ENCODE results near the gene SNX9. TPM values are rescaled to one million over a fixed set of nuclear protein-coding genes. Genes with fewer than 3 reads are reported as not detected.
"Not testable (repeated sequence)": the region's sequence is repeated elsewhere in the genome, so short reads cannot be mapped to it uniquely, and the experiment has no call there.

SNX9 gene
- total RNA-seq, 2 donors from 2014 or later: 53.6 to 75.4 TPM

DNA sequence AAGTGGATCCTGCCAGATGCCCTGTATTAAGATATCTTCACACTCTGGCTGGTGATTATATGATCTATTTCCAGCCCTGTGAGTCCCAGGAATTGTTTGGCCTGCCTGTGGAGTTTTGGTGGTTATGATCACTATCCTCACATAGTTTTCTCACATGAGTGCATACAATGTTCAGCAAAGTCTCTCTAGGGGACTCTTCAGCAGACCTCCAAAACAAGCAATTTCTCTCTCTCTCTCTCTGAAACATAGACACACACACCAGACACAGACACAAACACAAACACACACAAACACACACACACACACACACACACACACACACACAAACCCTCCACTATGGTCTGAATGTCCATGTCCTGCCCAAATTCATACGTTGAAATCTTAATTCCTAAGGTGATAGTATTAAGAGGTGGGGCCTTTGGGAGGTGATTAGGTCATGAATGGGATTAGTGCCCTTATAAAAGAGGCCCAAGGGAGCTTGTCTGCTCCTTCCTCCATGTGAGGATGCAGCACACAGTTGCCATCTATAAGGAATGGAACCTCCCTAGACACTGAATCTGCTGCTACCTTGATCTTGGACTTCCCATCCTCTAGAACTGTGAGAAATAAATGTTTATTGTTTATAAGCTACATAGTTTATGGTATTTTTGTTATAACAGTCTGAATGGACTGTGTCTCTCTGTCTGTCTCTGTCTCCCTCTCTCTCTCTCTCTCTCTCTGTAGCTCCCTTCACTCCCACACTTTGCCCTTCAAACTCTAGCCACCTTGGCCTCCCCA lies 136.6 kb downstream of the SNX9 start:
- no peak for ATAC-seq
- intact Hi-C loops (cut with DNase I, micrococcal nuclease): no loop called here
- DNase-seq: no peak

DNA sequence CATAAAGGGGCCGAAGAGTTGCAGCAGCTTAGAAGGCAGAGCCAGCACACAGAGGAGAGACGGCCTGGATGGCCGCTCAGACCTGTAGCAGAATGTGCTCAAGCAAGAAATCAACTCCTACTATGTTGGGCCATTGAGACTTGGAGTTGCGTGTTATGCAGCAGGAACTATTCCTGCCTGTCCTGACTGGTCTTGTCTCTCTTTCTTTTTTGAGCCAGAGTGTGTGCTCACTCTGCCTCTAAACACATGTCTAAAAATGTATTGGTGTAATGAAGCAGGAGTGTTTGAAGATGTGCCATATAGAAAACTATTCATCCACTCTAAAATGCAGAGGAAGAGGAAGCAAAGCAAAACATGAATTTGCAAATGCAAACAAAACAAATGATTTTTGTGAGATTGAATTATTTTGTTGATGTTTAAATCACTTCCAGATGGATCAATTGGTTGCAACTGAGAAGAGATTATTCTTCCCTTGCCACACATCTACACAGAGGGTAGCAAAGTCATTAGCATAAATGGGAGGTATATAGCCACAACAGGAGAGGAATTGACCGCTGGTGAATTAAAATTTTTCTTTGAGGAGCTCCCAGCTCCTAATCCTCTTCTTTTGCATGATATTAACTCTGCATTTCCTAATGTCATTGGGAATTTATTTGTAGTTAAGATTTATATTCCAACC lies 138.2 kb downstream of the SNX9 start:
- ATAC-seq: no peak
- no peak for DNase-seq
- intact Hi-C loops (cut with DNase I, micrococcal nuclease): no loop called here

DNA sequence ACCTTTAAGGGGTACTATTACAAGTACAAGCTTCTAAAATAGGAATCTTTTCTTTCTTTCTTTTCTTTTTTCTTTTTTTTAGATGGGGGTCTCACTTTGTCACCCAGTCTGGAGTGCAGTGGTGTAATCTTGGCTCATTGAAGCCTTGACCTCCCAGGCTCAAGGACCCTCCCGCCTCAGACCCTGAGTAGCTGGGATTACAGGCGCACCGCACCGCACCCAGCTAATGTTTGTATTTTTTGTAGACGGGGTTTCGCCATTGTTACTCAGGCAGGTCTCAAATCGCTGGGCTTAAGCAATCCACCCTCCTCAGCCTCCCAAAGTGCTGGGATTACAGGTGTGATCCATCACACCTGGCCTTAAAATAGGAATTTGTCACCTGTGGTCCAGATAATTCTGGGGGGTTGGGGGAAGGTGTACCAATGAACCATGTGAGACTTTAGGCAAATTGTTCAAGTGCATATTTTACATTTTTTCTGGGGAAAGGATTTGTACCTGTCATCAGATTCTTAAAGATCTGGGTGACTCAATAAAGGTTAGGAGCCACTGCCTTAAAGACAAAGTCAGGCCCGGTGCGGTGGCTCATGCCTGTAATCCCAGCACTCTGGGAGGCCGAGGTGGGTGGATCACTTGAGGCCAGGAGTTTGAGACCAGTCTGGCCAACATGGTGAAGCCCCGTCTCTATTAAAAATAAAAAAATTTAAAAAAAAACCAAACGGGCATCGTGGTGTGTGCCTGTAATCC lies 139.0 kb downstream of the SNX9 start:
- intact Hi-C loops (cut with DNase I, micrococcal nuclease): no loop called here
- no peak for DNase-seq
- no peak for ATAC-seq

DNA sequence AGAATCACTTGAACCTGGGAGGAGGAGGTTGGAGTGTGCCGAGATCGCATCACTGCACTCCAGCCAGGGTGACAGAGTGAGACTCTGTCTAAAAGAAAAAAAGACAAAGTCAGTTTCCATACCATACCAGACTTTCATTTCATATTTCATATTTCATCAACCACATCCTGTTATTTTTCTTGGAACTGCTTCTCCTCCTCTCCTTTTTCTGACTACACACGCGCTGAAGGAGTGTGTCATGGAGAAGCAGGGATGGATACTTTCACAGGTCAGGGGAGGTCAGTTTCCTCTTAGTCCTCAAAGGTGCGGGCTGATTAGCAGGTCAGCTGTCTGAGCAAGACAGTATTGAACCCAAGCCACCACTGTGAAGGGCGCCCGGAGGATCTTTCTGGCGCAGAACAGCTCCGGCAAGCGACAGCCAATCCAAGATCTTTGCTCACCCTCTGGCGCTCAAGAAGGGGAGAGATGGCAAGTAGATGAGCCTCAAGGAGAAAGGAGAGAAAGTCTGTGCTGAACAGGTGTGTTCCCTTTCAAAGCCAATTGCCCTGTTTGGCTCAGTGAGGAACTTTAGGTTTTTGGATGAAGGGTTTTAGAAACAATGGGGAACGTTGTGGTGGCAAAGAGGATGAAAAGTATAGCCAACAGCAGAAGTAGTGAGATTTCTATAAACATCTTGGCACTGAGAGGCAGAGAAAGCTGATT lies 139.7 kb downstream of the SNX9 start:
- no peak for DNase-seq
- no peak for ATAC-seq
- intact Hi-C loops (cut with DNase I, micrococcal nuclease): no loop called here

DNA sequence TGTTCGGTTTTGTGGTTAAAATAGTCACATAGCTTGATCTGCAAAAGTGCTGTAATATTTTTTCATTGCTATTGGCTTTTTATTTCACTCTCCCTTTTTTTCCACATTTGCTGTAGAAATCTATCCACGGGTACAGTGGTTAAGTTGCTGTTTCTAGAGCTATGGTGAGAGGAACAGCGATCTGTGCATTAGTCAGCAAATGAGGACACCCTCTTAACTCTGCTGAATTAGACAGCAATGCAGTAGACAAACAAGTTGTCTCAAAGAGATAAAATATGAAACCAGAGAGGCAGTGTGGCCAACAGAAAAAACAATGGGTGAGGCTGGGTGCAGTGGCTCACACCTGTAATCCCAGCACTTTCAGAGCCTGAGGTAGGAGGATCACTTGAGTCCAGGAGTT lies 141.1 kb downstream of the SNX9 start:
- ATAC-seq (no peak), DNase-seq (no peak)
- intact Hi-C loops (cut with DNase I, micrococcal nuclease): no loop called here

DNA sequence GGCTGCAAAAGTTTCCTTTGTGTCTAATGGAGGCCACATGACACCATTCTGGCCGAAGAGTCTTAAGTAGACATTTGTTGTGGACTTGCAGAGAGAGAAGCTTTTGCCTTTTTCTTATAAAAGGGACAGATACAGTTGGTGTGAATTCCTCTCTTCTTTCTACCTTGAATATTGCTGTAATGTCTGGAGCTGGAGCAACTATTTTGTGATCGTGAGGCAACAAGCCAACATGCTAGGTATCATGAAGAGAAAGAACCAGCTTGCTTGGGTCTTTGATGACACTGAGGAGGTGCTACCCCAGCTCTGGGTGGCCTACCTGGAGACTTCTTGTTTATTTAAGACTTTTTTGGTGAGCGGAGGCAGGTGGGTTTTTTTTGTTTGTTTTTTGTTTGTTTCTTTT lies 142.3 kb downstream of the SNX9 start:
- DNase-seq (no peak), ATAC-seq (no peak)
- intact Hi-C loops (cut with DNase I, micrococcal nuclease): no loop called here

DNA sequence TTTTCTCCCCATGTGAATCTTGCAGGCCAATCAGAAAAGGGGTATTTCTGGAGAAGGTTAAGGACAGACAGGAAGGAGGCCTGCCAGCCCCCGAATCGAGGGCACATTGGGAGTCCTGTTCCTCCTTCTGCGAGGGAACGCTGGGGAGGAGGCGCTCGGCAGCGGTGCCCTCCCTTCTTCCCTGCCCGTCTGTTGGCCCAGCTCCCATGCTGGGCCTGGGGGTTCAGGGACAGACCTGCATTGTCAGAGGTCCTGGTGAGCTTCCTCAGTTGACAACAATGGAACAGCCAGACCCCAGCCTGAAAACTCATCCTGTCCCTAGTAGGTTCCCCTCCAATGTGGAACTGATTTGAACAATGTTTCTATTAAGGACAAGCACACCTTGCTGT lies 143.5 kb downstream of the SNX9 start:
- intact Hi-C loops (cut with DNase I, micrococcal nuclease): no loop called here
- ATAC-seq (peak; percentile 41), DNase-seq (peak in 1 of 2 donors; percentile 50)

DNA sequence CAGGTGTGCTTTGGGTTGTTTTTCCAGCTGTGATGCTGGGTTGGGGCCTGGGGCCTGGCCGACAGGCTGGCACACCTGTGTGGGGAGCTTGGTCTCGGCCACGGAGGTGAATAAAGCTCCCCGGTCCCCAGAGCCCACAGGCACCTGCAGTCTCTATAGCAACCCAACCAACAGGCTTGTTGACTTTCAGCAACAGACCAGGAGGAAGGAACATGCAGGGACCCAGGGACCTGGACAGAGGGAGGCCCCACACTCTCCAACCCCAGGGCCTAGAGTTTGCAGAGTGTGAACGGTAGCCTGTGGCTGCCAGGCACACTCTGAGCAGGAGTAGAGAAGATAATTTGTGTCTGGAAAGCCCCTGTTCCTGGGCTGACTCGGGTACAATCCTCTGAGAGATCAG lies 144.0 kb downstream of the SNX9 start:
- peak in 1 of 2 donors; percentile 48 for DNase-seq
- intact Hi-C loops (cut with DNase I, micrococcal nuclease): no loop called here
- peak; percentile 65 for ATAC-seq

DNA sequence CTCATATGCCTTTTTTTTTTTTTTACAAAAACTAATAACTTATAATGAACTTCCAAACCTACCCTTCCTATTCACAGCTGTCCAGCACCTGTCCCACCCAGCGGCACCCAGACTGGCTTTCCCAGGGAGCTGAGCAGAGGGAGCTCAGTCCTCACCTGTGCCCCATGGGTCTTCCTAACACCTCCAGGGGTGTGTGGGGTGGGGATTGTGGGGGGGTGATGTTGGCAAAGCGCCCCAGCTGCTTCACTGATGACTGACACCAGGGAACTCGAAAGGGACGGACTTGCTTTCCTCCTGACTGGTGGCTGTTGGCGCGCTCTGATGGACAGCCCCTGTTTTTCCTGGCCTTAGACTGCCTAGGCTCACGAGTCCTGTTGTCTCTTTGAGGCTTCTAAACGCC lies 144.4 kb downstream of the SNX9 start:
- DNase-seq (no peak), ATAC-seq (no peak)
- intact Hi-C loops (cut with DNase I, micrococcal nuclease): no loop called here

DNA sequence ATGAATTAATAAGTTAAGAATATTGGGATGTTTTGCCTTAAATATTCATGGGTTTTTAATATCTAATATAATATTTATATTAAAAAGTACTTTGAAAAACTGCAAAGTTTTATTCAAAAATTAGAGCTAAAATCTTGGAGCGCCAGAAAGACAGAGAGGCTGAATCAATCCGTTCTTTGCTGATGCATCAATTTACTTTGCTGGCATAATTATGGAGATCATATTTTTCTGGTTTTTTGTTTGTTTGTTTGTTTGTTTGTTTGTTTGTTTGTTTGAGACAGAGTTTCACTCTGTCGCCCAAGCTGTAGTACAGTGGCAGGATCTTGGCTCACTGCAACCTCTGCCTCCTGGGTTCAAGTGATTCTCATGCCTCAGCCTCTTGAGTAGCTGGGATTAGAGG lies 149.1 kb downstream of the SNX9 start:
- DNase-seq; ATAC-seq; intact Hi-C loops (cut with DNase I, micrococcal nuclease): not testable (repeated sequence)

DNA sequence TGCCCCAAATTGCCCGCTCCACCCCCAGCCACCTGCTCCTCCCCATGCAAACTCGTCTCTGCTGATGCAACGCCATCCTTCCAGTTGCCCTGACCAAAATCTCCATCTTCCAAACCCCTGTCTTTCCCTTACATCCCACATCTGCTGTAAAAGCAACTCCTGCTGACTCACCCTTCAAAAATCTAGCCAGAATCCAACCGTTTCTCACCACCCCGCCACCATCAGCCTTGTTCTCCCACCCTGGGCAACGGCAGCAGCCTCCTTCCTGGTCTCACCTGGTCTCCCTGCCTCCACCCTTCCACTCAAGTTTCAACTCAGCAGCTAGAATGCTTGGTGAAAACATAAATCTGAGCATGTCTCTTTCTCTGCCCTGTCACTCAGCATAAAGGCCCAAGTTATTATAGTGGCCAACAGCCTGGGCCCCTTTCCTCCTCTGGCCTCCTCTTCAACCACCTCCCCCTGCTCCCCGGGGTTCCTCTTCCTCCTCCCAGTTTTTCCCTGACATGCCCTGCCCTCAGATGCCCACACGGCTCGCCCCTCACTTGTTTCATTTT lies 151.4 kb downstream of the SNX9 start:
- ATAC-seq (no peak), DNase-seq (no peak)
- intact Hi-C loops (cut with DNase I, micrococcal nuclease): no loop called here

DNA sequence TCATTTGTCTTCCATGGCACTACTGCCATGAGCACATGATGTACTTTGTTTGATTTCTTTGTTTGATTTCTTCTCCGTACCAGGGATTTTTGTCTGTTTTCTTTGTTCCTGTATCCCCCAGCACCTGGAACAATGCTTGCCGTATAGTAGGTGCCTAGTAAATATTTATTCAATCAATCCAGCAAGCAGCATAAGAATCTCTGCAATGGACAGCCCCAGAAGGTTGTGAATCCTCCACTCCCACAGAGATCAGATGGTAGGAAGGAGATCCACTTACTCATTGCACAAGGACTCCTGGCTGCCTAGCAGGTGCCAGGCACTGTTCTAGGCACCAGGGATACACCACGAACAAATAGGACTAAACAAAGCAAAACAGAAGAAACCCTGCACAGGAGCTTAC lies 151.9 kb downstream of the SNX9 start:
- DNase-seq (no peak), ATAC-seq (no peak)

DNA sequence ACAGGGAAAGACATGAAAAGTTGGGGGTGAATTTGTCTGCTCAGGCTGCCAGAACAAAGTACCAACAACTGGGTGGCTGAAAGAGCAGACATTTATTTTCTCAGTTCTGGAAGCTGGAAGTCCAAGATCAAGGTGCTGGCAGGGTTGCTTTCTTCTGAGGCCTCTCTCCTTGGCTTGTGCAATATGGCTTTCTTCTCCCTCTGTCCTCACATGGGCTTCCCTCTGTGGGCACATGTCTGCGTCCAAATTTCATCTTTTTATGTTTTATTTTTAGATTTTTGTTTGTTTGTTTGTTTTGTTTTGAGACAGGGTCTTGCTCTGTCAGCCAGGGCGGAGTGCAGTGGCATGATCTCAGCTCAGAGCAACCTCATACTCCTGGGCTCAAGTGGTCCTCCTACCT lies 152.4 kb downstream of the SNX9 start:
- intact Hi-C loops (cut with DNase I, micrococcal nuclease): no loop called here
- no peak for ATAC-seq
- DNase-seq: no peak

More for the DNA sequence above, 151.9 kb downstream of the SNX9 start:
- intact Hi-C loops (cut with DNase I, micrococcal nuclease): no loop called here

DNA sequence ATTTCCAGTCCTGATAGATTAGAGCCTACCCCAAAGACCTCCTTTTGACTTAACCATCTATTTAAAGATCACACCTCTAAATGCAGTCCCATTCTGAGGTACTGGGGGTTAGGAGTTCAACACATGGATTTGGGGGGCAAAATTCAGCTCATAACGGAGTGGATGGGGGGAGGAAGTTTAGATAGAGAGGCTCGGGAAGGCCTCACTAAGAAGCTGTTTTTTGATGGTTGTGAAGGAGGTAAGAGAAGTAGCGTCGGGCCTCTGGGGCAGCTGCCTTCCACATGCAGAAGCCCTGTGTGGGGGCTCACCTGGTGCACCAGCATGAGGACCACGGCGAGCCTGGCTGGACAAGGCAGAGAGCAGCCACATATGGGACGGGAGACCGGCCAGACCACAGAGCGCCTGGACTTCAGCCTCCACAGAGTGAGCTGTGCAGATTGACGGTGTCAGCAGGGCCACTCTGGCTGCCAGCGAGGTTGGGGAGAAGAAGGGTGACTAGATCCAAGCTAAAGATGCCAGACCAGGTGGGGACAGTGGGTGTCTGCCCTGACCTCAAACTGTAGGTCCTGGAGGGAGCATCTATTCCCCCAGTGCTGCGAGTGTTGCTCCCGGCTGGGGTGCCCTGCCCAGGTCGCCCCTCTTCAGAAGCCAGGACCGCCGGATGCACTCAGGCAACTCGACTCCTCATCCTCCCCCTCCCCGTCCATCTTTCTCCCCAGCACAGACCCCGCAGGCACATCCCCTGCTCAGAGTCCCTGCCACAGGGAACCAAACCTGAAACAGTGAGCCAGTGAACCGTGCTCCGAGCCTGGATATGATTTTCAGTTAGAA lies 153.5 kb downstream of the SNX9 start:
- no peak for DNase-seq
- intact Hi-C loops (cut with DNase I, micrococcal nuclease): no loop called here
- ATAC-seq: no peak

DNA sequence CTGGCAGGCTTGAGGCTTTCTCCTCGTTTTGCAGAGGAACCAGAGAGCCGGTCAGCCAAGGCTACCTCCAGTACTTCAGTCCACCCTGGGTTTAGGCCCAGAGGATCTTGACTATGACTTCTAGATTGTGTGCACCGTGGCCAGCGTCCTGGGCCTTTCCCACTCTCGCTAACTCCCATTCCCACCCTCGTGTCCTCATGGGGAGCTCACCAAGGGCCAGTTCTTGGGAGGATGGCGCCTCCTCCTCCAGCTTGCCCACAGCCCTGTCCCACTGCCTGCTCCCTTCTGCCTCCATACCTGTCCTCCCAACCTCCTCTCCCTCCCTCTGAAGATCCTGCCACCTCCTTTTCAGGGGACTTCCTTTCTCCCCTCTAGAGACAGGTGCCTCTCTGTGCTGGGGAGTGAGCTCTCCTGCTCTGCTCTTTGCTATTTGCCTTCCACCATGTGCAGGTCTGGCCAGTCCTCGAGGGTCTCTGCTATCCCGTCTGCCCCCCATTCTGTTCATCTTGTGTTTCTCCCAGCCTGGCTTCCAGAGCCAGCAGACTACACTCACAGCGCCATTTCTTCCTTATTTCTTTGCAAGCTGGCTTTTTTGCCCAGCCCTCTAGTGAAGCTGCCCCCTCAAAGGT lies 154.2 kb downstream of the SNX9 start:
- intact Hi-C loops (cut with DNase I, micrococcal nuclease): no loop called here
- ATAC-seq: no peak

DNA sequence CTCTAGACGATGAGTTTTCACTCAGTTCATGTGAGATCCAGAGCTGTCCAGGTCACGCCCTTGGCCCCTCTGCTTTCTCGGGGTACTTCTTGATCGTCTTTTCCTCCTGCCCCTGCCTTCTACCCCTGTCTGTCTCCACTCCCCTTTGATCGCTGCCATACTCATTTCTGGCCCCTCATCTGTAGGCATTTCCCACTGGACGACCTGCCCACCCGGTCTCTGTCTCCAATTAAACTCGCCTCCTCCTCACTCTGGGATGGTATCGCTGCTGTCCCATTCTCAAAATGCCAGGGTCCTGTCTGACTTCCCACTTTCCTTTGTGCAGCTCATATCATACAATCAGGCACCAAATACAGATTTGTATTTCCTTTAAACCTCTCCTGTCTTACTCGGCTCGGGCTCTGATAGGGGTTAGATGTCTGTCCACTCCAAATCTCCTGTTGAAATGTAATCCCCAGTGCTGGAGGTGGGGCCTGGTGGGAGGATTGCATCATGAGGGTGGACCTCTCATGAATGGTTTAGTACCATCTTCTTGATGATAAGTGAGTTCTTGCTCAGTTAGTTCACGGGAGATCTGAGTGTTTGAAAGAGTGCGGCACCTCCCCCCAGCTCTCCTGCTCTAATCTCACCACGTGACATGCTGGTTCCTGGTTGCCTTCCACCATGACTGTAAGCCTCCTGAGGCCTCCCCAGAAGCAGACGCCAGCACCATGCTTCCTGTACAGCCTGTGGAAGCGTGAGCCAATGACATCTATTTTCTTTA lies 155.2 kb downstream of the SNX9 start:
- DNase-seq: no peak
- intact Hi-C loops (cut with DNase I, micrococcal nuclease): no loop called here

More for the DNA sequence above, 154.2 kb downstream of the SNX9 start:
- DNase-seq: no peak

More for the DNA sequence above, 155.2 kb downstream of the SNX9 start:
- ATAC-seq: no peak
